Adrenal gland (tissue), 12 donors: ENCODE results near the gene GDF2. TPM values are rescaled to one million over a fixed set of nuclear protein-coding genes. Genes with fewer than 3 reads are reported as not detected.

Source experiments
- DNase-seq, 7 donors: peaks; one replicate each; pipeline ENCODE4 v3.0.0-alpha.2; 2019 to 2020
- H3K27ac ChIP-seq, 5 donors: fragments of 200-600 bp; sonication (generic) in 4 of 5; 1 replicate in 3 of 5; 2 replicates in 2 of 5; pipeline versions ENCODE4 v1.5.1 to v1.8.0; 2016 to 2020; ENCODE audit warnings: mild to moderate bottlenecking in 1 of 5
- H3K27me3 ChIP-seq: fragments of 200-600 bp; 2 replicates; pipeline ENCODE4 v1.8.0; 2021
- H3K36me3 ChIP-seq, 2 donors: fragments of 200-600 bp; replicated peaks in 1 of 2; 1 replicate in 1 of 2; 2 replicates in 1 of 2; pipeline versions ENCODE4 v1.5.1 to v1.8.0; 2018 to 2022
- H3K4me1 ChIP-seq, 2 donors: fragments of 200-600 bp; replicated peaks in 1 of 2; 1 replicate in 1 of 2; 2 replicates in 1 of 2; pipeline versions ENCODE4 v1.5.1 to v1.8.0; 2018 to 2021
- H3K4me3 ChIP-seq, 4 donors: fragments of 200-600 bp; sonication (generic) in 3 of 4; one replicate each; pipeline ENCODE4 v1.5.1; 2016 to 2018
- H3K9me3 ChIP-seq, 3 donors: fragments of 200-600 bp; sonication (generic) in 1 of 3; replicated peaks in 1 of 3; 1 replicate in 2 of 3; 2 replicates in 1 of 3; pipeline versions ENCODE4 v1.5.1 to v1.8.0; 2016 to 2021
- POLR2A ChIP-seq, 2 donors: fragments of 450-650 bp; IDR thresholded peaks; one replicate each; pipeline ENCODE4 v1.6.1; 2017; ENCODE audit warnings: antibody characterized with exemption in 2 of 2, mild to moderate bottlenecking in 2 of 2, moderate library complexity in 1 of 2
- WGBS, 4 donors: extraction: QIAGEN DNeasy Blood & Tissue Kit in 2 of 4; methylation state at CpG; one replicate each; pipeline versions ENCODE4 v1.1.5 to v1.1.7; 2013 to 2017; 5-methylcytosine and 5-hydroxymethylcytosine counted together
- intact Hi-C, 2 donors: fragments of 100-400 bp; cut with DNase I; formaldehyde crosslinking; loops; one replicate each; pipeline versions ENCODE4 v1.14.1 to v1.15.0; 2022 to 2023
- polyA plus RNA-seq, 3 donors: library from polyadenylated mRNA; stranded (reverse); fragments of 200-250 nt in 2 of 3; fragments of 350-450 nt in 1 of 3; fragmentation: Illumina TruSeq in 1 of 3; extraction: RNeasy Lipid Tissue Mini Kit (QIAGEN cat#74804) in 1 of 3; gene quantifications; one replicate each; pipeline ENCODE4 v1.2.3, GENCODE V29; 2013 to 2014
- total RNA-seq, 9 donors: library from RNA; depleted of rRNA in 4 of 9; stranded (reverse); fragments of >200 nt in 4 of 9; fragments of 120-200 nt in 1 of 9; fragmentation: NEBNext Ultra II Directional in 1 of 9; extraction: Animal tissue kit (Norgen Biotek cat#: 25700) in 1 of 9; gene quantifications; one replicate each; pipeline versions ENCODE4 v1.1.0 to v1.2.4, GENCODE V29; 2013 to 2023
- TF ChIP-seq, protein P1 (sequence below), 6 experiments: fragments of 450-650 bp in 4 of 6; fragments of 200-600 bp in 2 of 6; sonication (generic) in 1 of 6; IDR thresholded peaks; 1 replicate in 5 of 6; 2 replicates in 1 of 6; pipeline versions ENCODE4 v1.5.1 to v1.8.0; 2016 to 2021; ENCODE audit warnings: antibody characterized with exemption in 6 of 6, mild to moderate bottlenecking in 2 of 6, moderate library complexity in 1 of 6
- donor health status: healthy with polysubstance abuse.
- donor health status: Bipolar disorder and iron deficiency.
- donor health status: DM: yes; HTN: yes; CAD: no.
- donor health status: DM: no; HTN: no; CAD: no.
- donor health status: DM: no; HTN: no; CAD: no.
- donor health status: DM: yes; HTN: yes; CAD: no.

GDF2 gene
- total and polyA plus RNA-seq, 12 donors = 0.11 TPM; not detected in 11

DNA sequence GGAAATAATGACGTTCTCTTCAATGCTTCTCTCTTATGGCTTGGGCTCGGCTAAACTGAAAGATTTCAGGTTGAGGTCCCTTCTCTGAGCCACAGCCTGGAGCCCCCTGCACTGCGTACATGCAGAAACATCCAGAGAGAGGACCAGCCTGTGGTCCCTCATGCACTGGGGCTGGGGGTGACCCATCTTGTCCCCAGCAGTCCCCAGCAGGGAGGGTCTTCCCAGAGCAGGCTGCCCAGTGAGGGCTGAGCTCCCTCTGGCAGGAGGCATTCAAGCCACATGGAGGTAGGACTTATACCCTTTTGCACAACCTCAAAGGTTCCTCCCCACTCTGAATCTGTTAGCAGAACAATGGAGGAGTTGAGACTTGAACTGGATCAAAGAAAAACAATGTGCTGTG, 14.9 kb upstream of the GDF2 start:
- no peak for TF ChIP-seq POLR2A (IDR thresholded peaks at IDR 0.05)
- TF ChIP-seq, protein P1, sequence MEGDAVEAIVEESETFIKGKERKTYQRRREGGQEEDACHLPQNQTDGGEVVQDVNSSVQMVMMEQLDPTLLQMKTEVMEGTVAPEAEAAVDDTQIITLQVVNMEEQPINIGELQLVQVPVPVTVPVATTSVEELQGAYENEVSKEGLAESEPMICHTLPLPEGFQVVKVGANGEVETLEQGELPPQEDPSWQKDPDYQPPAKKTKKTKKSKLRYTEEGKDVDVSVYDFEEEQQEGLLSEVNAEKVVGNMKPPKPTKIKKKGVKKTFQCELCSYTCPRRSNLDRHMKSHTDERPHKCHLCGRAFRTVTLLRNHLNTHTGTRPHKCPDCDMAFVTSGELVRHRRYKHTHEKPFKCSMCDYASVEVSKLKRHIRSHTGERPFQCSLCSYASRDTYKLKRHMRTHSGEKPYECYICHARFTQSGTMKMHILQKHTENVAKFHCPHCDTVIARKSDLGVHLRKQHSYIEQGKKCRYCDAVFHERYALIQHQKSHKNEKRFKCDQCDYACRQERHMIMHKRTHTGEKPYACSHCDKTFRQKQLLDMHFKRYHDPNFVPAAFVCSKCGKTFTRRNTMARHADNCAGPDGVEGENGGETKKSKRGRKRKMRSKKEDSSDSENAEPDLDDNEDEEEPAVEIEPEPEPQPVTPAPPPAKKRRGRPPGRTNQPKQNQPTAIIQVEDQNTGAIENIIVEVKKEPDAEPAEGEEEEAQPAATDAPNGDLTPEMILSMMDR (IDR thresholded peaks at IDR 0.05) = no peak
- DNase-seq = no peak
- 78 to 95% (median 92%) methylated on average over 3 of the region's 3 CpGs for WGBS, 4 donors

GRCh38 chr10:47308775-47309174, 13.5 kb upstream of the GDF2 start:
- Histone ChIP-seq H3K36me3 (no peaks in the 10 kb centered on the region), H3K9me3 (no peaks in the 10 kb centered on the region), H3K27me3 (no peaks in the 10 kb centered on the region), H3K4me1 (no peaks in the 10 kb centered on the region), H3K4me3 (no peak overlapping the region), H3K27ac (no peak overlapping the region)
- intact Hi-C loops = loop anchor here in 1 of 2 donors (5.0 kb wide), 1 partner anchor 281 kb away; no protein-coding TSS in a partner anchor
- no peak for DNase-seq
- WGBS, 4 donors = 81 to 87% (median 87%) methylated on average over 7 to 9 of the region's 9 CpGs
- TF ChIP-seq, protein P1 (IDR thresholded peaks at IDR 0.05) = no peak
- no peak for TF ChIP-seq POLR2A (IDR thresholded peaks at IDR 0.05)

More for the DNA sequence above, 14.9 kb upstream of the GDF2 start:
- no peaks in the 10 kb centered on the region for H3K27me3 ChIP-seq
- intact Hi-C loops = loop anchor here in 1 of 2 donors (5.0 kb wide), 1 partner anchor 280 kb away; no protein-coding TSS in a partner anchor
- no peaks in the 10 kb centered on the region for H3K36me3 ChIP-seq
- H3K27ac ChIP-seq = no peak overlapping the region
- no peaks in the 10 kb centered on the region for H3K9me3 ChIP-seq
- H3K4me3 ChIP-seq = no peak overlapping the region
- no peaks in the 10 kb centered on the region for H3K4me1 ChIP-seq

DNA sequence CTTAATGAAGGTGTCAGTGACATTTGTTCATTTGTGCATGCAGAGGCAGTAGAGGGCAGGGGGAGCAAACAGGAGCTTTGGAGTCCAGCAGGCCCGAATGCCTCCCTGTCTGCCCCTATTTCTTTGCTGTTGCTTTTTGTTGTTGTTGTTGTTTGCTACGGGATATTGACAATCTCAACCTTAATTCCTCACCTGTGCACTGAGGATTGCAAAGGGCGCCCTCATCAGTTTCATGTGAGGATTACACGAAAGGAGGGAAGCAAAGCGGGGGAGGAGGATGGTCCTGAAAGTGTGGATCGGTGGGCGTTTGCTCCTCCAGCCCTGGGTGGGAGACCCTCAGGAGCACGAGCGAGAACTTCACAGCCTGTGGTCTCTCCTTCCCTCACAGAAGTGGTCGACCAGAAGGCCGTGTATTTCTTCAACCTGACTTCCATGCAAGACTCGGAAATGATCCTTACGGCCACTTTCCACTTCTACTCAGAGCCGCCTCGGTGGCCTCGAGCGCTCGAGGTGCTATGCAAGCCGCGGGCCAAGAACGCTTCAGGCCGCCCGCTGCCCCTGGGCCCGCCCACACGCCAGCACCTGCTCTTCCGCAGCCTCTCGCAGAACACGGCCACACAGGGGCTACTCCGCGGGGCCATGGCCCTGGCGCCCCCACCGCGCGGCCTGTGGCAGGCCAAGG, 12.7 kb upstream of the GDF2 start:
- Histone ChIP-seq H3K4me1 (no peaks in the 10 kb centered on the region), H3K27ac (no peak overlapping the region), H3K4me3 (no peak overlapping the region), H3K27me3 (no peaks in the 10 kb centered on the region), H3K36me3 (no peaks in the 10 kb centered on the region), H3K9me3 (no peaks in the 10 kb centered on the region)
- 85 to 90% (median 87%) methylated on average over 24 to 34 of the region's 34 CpGs for WGBS, 4 donors
- no peak for TF ChIP-seq POLR2A (IDR thresholded peaks at IDR 0.05)
- TF ChIP-seq, protein P1 (IDR thresholded peaks at IDR 0.05) = peak in 1 of 6 experiments; percentile 13
- intact Hi-C loops = loop anchor here (5.0 kb wide), 2 partner anchors 262 to 282 kb away; no protein-coding TSS in a partner anchor
- DNase-seq = no peak

- 91 to 96% (median 92%) methylated on average over 14 to 37 of the region's 37 CpGs for WGBS, 4 donors
- no peak overlapping the region for H3K27ac ChIP-seq
- TF ChIP-seq, protein P1 (IDR thresholded peaks at IDR 0.05) = no peak
- no peak for TF ChIP-seq POLR2A (IDR thresholded peaks at IDR 0.05)
- no peaks in the 10 kb centered on the region for H3K36me3 ChIP-seq
- H3K4me1 ChIP-seq = peaks cover 0 to 5% of the 10 kb centered on the region in 2 donors
- DNase-seq = no peak
- H3K4me3 ChIP-seq = no peak overlapping the region
- intact Hi-C loops = loop anchor here (5.0 kb wide), 1 partner anchor 263 kb away; no protein-coding TSS in a partner anchor
- H3K27me3 ChIP-seq = no peaks in the 10 kb centered on the region
- H3K9me3 ChIP-seq = no peaks in the 10 kb centered on the region
Measured at GRCh38 chr10:47310090-47310505, 12.2 kb upstream of the GDF2 start.
